ENCODE results near the gene NBAS.

NBAS gene

DNA sequence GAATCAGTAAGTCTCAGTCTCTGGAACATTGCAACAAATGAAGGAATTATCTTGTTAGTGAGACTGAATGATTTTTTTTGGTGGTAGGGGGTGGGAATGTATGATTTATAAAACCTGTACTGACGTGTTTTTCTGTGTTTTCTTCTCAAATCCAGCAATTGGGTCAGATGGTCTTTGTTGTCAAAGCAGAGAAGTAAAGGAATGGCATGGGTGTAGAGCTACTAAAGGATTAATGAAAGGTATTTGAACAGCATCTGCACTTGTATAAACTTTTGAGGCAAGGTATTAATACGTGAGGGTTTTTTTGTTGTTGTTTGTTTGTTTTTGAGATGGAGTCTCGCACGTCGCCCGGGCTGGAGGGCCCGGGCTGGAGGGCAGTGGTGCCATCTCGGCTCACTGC is 41.3 kb upstream of the NBAS start:
- no peak overlapping the region for H3K9ac ChIP-seq (ENCODE audit: low read length)

GRCh38 chr2:15601681-15602080 is 40.5 kb upstream of the NBAS start:
- Histone ChIP-seq H3K4me1 (ENCODE audit: insufficient read depth, low read length, severe bottlenecking) (no peaks in the 10 kb centered on the region), H3K36me3 (ENCODE audit: insufficient read depth, low read length) (peaks cover 97% of the 10 kb centered on the region), H3K27me3 (ENCODE audit: insufficient read depth, low read length) (no peaks in the 10 kb centered on the region), H4K20me1 (ENCODE audit: insufficient read depth, low read length) (no peaks in the 10 kb centered on the region), H2AFZ (ENCODE audit: low read length) (no peak overlapping the region), H3K4me3 (ENCODE audit: low read depth, low read length, poor library complexity, severe bottlenecking) (no peak overlapping the region), H3K9ac (ENCODE audit: low read length) (no peak overlapping the region), H3K79me2 (ENCODE audit: insufficient read depth, low read length) (no peaks in the 10 kb centered on the region), H3F3A (ENCODE audit: insufficient read depth, low read length) (no peaks in the 10 kb centered on the region), H3K4me2 (ENCODE audit: low read length) (no peak overlapping the region), H3K9me3 (ENCODE audit: low read length) (no peaks in the 10 kb centered on the region), H3K27ac (ENCODE audit: low read depth, low read length, poor library complexity, severe bottlenecking) (no peak overlapping the region), H3K9me2 (ENCODE audit: low read depth, low read length) (no peaks in the 10 kb centered on the region)
- TF ChIP-seq, protein P1, sequence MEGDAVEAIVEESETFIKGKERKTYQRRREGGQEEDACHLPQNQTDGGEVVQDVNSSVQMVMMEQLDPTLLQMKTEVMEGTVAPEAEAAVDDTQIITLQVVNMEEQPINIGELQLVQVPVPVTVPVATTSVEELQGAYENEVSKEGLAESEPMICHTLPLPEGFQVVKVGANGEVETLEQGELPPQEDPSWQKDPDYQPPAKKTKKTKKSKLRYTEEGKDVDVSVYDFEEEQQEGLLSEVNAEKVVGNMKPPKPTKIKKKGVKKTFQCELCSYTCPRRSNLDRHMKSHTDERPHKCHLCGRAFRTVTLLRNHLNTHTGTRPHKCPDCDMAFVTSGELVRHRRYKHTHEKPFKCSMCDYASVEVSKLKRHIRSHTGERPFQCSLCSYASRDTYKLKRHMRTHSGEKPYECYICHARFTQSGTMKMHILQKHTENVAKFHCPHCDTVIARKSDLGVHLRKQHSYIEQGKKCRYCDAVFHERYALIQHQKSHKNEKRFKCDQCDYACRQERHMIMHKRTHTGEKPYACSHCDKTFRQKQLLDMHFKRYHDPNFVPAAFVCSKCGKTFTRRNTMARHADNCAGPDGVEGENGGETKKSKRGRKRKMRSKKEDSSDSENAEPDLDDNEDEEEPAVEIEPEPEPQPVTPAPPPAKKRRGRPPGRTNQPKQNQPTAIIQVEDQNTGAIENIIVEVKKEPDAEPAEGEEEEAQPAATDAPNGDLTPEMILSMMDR (IDR thresholded peaks at IDR 0.05; ENCODE audit: low read length) = no peak
- TF ChIP-seq EZH2 (IDR thresholded peaks at IDR 0.05; ENCODE audit: borderline replicate concordance, low read length) = no peak

More for the DNA sequence above, 41.3 kb upstream of the NBAS start:
- H3K9me2 ChIP-seq (ENCODE audit: low read depth, low read length) = no peaks in the 10 kb centered on the region
- no peaks in the 10 kb centered on the region for H3K79me2 ChIP-seq (ENCODE audit: insufficient read depth, low read length)
- no peak overlapping the region for H3K27ac ChIP-seq (ENCODE audit: low read depth, low read length, poor library complexity, severe bottlenecking)
- no peak overlapping the region for H2AFZ ChIP-seq (ENCODE audit: low read length)
- H4K20me1 ChIP-seq (ENCODE audit: insufficient read depth, low read length) = no peaks in the 10 kb centered on the region
- H3K4me1 ChIP-seq (ENCODE audit: insufficient read depth, low read length, severe bottlenecking) = no peaks in the 10 kb centered on the region
- H3K27me3 ChIP-seq (ENCODE audit: insufficient read depth, low read length) = no peaks in the 10 kb centered on the region
- peaks cover 97% of the 10 kb centered on the region for H3K36me3 ChIP-seq (ENCODE audit: insufficient read depth, low read length)
- H3K9me3 ChIP-seq (ENCODE audit: low read length) = no peaks in the 10 kb centered on the region
- TF ChIP-seq EZH2 (IDR thresholded peaks at IDR 0.05; ENCODE audit: borderline replicate concordance, low read length) = no peak
- TF ChIP-seq, protein P1 (IDR thresholded peaks at IDR 0.05; ENCODE audit: low read length) = no peak
- no peak overlapping the region for H3K4me3 ChIP-seq (ENCODE audit: low read depth, low read length, poor library complexity, severe bottlenecking)
- H3F3A ChIP-seq (ENCODE audit: insufficient read depth, low read length) = no peaks in the 10 kb centered on the region
- H3K4me2 ChIP-seq (ENCODE audit: low read length) = no peak overlapping the region

- 0 out of 2 replicates have a peak, but pooled peaks cover under 1% of the 10 kb centered on the region for H3K79me2 ChIP-seq (ENCODE audit: insufficient read depth, low read length)
- H3K9me3 ChIP-seq (ENCODE audit: low read length) = no peaks in the 10 kb centered on the region
- H3K9ac ChIP-seq (ENCODE audit: low read length) = no peak overlapping the region
- H3K4me1 ChIP-seq (ENCODE audit: insufficient read depth, low read length, severe bottlenecking) = no peaks in the 10 kb centered on the region
- H3K36me3 ChIP-seq (ENCODE audit: insufficient read depth, low read length) = peaks cover 97% of the 10 kb centered on the region
- H4K20me1 ChIP-seq (ENCODE audit: insufficient read depth, low read length) = no peaks in the 10 kb centered on the region
- no peak overlapping the region for H2AFZ ChIP-seq (ENCODE audit: low read length)
- H3K27ac ChIP-seq (ENCODE audit: low read depth, low read length, poor library complexity, severe bottlenecking) = no peak overlapping the region
- H3F3A ChIP-seq (ENCODE audit: insufficient read depth, low read length) = no peaks in the 10 kb centered on the region
- H3K27me3 ChIP-seq (ENCODE audit: insufficient read depth, low read length) = no peaks in the 10 kb centered on the region
- no peak overlapping the region for H3K4me3 ChIP-seq (ENCODE audit: low read depth, low read length, poor library complexity, severe bottlenecking)
- H3K9me2 ChIP-seq (ENCODE audit: low read depth, low read length) = no peaks in the 10 kb centered on the region
- no peak overlapping the region for H3K4me2 ChIP-seq (ENCODE audit: low read length)
- no peak for TF ChIP-seq EZH2 (IDR thresholded peaks at IDR 0.05; ENCODE audit: borderline replicate concordance, low read length)
- TF ChIP-seq, protein P1 (IDR thresholded peaks at IDR 0.05; ENCODE audit: low read length) = no peak
Measured at GRCh38 chr2:15599994-15600393, 38.9 kb upstream of the NBAS start.

Measured in OCI-LY1 (cell line).